Colonic mucosa (tissue), 4 donors: ENCODE data around the gene GNG3. TPM values are rescaled to one million over a fixed set of nuclear protein-coding genes. Genes with fewer than 3 reads are reported as not detected.
A peak's percentile ranks its signal among the peaks of the same experiment; 100 is the strongest.
"Not testable (repeated sequence)": the region's sequence is repeated elsewhere in the genome, so short reads cannot be mapped to it uniquely, and the experiment has no call there.

Experiments
- DNase-seq: peaks from one replicate; pipeline ENCODE4 v3.0.0-alpha.2; 2020
- H3K27ac ChIP-seq: fragments of 200-600 bp; one replicate; pipeline ENCODE4 v1.8.0; 2021
- H3K27me3 ChIP-seq: fragments of 200-600 bp; one replicate; pipeline ENCODE4 v1.8.0; 2021
- H3K36me3 ChIP-seq: fragments of 200-600 bp; one replicate; pipeline ENCODE4 v1.8.0; 2021
- H3K4me1 ChIP-seq: fragments of 200-600 bp; one replicate; pipeline ENCODE4 v1.8.0; 2021; ENCODE audit warnings: mild to moderate bottlenecking
- H3K4me3 ChIP-seq: fragments of 200-600 bp; one replicate; pipeline ENCODE4 v1.8.0; 2021
- H3K9ac ChIP-seq, 2 donors: one replicate each; pipeline ENCODE4 v1.7.0; 2013; ENCODE audit warnings: control low read depth in 2 of 2, low read depth in 2 of 2, low read length in 2 of 2
- H3K9me3 ChIP-seq: fragments of 200-600 bp; one replicate; pipeline ENCODE4 v1.8.0; 2021
- CTCF ChIP-seq: fragments of 200-600 bp; IDR thresholded peaks from one replicate; pipeline ENCODE4 v1.8.0; 2022; ENCODE audit warnings: antibody characterized with exemption, mild to moderate bottlenecking
- intact Hi-C: fragments of 100-400 bp; cut with DNase I; formaldehyde crosslinking; loops from one replicate; pipeline ENCODE4 v1.14.1; 2022
- total RNA-seq, 2 donors: library from RNA; stranded (reverse); fragmentation: NEBNext Ultra II Directional in 1 of 2; extraction: Animal tissue kit (Norgen Biotek cat#: 25700) in 1 of 2; gene quantifications; one replicate each; pipeline ENCODE4 v1.2.1, GENCODE V29; 2021
- donor health status: healthy.
- donor health status: DM: no; HTN: no; CAD: no.
- donor health status: DM: no; HTN: no; CAD: no.

The GNG3 gene
- total RNA-seq, 2 donors from 2014 or later, result 0.56 TPM; not detected in 1

DNA sequence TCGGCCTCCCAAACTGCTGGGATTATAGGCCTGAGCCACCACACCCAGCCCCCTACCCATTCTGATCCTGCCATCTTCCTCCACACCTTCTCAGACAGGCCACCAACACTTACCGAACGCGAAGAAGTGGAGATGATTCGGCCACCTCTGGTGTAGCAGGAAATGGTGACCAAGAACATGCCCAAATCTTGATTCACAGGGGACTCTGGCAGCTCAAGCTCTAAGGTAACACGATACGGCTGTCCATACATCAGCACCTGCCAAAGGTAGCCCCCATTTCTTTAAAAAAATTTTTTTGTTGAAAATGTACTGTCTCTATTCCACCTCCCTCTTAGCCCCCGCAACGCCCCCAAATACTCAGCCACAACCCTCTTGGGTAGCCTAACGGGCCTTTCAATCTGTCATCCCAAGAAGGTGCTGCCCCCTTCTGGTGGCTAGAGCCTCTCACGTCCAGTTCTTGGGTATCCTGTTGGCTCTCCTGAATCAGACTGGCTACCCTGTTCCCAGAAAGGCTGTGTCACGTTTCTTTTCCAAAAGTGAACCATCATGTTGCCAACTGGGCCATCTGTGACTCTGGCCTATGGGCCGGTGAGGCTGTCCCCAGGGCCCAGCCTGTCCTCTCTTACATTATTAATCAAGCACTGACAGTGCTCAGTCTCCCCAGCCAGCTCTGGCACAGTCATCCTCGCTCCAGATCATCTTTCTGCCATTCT, 12.9 kb upstream of the GNG3 start:
- intact Hi-C loops, result loop anchor here (10.0 kb wide), 2 partner anchors 100 to 300 kb away; partner anchors contain the start of gene TUT1
- no peaks in the 10 kb centered on the region for H3K9me3 ChIP-seq

DNA sequence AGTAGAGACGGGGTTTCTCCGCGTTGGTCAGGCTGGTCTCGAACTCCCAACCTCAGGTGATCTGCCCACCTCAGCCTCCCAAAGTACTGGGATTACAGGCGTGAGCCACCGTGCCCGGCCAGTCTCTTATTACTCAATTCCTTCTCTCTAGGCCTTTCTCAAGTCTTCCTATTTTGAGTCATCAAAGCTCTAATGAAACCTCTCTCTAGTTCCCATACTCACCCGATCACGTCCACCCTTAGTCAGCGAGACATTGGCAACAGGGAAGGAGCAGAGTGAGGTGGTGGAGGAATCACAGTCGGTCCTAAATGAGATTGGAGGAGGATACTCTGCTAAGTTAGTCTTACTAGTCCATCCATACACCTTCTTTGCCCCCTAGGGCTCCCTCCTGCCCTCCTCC, 5.2 kb upstream of the GNG3 start:
- Histone ChIP-seq H3K4me1 (peaks cover 8% of the 10 kb centered on the region), H3K27ac (no peak overlapping the region), H3K4me3 (no peak overlapping the region), H3K27me3 (no peaks in the 10 kb centered on the region), H3K9ac (no peak overlapping the region), H3K9me3 (no peaks in the 10 kb centered on the region), H3K36me3 (no peaks in the 10 kb centered on the region)
- no peak for TF ChIP-seq CTCF
- DNase-seq, result no peak
- intact Hi-C loops, result no loop called here

More for the DNA sequence above, 12.9 kb upstream of the GNG3 start:
- H3K9ac ChIP-seq, result no peak overlapping the region
- H3K36me3 ChIP-seq, result no peaks in the 10 kb centered on the region
- H3K27me3 ChIP-seq, result no peaks in the 10 kb centered on the region
- H3K4me3 ChIP-seq, result no peak overlapping the region
- H3K4me1 ChIP-seq, result no peaks in the 10 kb centered on the region
- TF ChIP-seq CTCF, result peak; percentile 81
- no peak overlapping the region for H3K27ac ChIP-seq
- DNase-seq, result peak; percentile 84

- intact Hi-C loops, H3K27ac ChIP-seq, H3K9me3 ChIP-seq, H3K4me3 ChIP-seq, H3K36me3 ChIP-seq, H3K4me1 ChIP-seq, H3K9ac ChIP-seq, DNase-seq, H3K27me3 ChIP-seq: not testable (repeated sequence)
Measured at GRCh38 chr11:62703921-62704320, 3.6 kb upstream of the GNG3 start.

- Histone ChIP-seq H3K27me3 (no peaks in the 10 kb centered on the region), H3K4me1 (peaks cover 8% of the 10 kb centered on the region), H3K9me3 (no peaks in the 10 kb centered on the region), H3K9ac (peak overlapping the region; percentile 6 to 95), H3K36me3 (no peaks in the 10 kb centered on the region), H3K27ac (peak overlapping the region; percentile 82), H3K4me3 (peak overlapping the region; percentile 71)
- no peak for DNase-seq
- no peak for TF ChIP-seq CTCF
- intact Hi-C loops, result no loop called here
Measured at GRCh38 chr11:62705413-62705812, 2.1 kb upstream of the GNG3 start.

DNA sequence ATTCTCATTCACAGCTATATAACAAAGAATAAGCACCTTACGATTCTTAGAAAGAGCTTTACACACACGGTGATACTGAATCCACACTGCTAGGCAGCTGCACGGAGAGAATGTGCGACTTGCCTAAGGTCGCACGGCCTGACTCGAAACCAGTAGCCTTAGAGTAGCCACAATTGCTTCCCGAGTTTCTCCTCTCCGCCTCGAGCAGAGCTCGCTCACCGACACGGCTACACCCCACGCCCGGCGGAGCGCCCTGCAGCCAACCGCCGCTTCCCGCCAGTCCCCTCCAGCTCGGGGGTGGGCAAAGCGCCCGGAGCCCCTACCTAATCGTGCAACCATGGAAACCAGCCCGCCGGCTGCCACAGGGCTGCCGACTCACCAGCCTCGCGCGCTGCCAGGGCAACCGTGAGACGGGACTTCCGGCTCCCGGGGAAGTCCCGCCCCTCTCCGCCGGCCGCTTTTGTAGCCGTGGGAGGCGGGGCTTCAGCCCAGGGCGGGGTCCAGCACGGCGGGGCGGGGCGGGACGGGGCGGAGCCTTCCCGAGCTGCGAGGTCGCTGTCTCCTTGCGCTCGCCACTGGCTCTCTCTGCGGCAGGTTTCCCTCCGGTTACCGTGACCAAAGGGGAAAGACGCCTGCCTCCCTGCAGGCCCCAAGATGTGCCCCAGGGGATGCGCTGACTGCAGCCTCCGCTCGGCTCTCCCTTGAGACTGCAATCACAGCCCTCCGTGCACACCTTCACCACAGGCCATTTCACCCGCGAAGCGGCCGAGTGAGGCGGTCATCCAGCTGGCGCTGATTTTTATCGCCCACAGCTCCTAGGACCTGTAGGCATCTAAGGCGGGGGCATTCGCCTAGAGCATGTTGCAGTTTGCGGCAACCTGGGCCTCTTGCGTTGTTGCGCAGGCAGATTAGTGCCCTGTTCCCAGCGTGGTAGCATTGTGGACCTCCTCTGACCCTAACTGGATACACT, 1.3 kb upstream of the GNG3 start:
- Histone ChIP-seq H3K27ac (peak overlapping the region; percentile 82), H3K4me1 (peaks cover 8% of the 10 kb centered on the region), H3K27me3 (no peaks in the 10 kb centered on the region), H3K9ac (peak overlapping the region; percentile 64 to 95), H3K36me3 (no peaks in the 10 kb centered on the region), H3K9me3 (no peaks in the 10 kb centered on the region), H3K4me3 (peak overlapping the region; percentile 71)
- TF ChIP-seq CTCF, result no peak
- intact Hi-C loops, result no loop called here
- DNase-seq, result peak; percentile 96
